CD4-positive, alpha-beta T cell treated with Interleukin-15 for 1 hour (primary cell): ENCODE data around the gene TLNRD1.

ENCODE experiments used
- DNase-seq: peaks from one replicate; pipeline ENCODE4 v3.0.0-alpha.2; 2020

The TLNRD1 gene

DNA sequence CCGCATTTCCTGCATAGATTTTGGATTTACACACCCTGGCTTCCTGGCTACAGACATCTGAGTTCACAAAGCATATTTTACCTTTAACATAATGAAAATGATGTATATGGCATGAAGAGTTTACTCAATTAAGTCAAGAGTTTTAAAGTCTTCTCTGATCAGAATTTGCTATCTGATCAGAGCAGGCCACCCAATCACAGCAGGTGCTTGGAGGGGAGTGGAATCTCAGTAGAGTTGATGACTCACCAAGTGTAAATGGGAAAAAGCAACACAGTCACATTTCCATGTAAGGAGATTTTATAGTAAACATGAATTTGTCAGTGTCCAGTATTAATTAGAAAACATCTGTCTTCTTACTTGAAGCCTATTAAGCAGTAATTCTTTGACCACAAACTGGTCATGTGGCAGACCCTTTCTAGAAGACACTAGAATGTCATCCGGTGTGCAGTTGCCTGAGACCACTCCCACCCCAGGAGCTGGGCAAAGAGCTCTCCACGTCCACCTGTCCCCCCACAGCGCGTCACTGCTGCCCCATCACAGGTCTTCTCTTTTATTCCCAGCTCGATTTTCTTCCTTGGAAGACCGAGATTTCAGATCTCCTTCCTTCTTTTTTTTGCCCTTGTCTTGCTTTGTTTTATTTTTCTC lies 21.9 kb upstream of the TLNRD1 start:
- DNase-seq: no peak

DNA sequence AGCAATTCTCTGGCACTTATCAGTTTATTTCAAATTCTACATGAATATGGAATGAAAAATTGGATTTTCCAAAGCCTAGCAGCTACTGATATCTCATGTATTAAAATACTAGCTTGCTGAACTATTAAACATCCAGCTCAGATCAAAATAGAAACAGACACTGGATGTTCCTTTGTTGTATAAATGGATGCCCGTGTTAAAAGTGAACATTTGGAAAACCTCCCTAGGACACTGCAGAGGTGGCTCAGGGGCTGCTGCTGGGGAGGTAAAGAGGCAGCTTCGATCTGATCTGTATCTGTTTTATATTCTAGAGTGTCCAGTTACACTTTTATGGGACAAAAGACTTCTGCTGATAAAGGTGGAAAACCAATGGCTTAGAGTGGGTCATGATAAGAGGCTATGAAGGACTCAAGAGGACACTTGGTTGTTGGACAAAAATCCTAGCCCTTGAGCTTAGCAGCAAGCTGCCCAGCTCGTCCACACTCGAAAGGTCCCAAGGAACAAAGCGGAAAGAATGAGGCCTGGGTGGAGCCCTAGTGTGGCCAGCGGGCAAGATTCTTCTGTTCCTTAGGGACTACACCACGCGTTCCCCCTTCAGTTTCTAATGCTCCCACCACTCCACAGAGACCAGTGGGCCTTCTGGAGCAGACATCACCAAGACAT lies 21.1 kb upstream of the TLNRD1 start:
- DNase-seq: no peak

DNA sequence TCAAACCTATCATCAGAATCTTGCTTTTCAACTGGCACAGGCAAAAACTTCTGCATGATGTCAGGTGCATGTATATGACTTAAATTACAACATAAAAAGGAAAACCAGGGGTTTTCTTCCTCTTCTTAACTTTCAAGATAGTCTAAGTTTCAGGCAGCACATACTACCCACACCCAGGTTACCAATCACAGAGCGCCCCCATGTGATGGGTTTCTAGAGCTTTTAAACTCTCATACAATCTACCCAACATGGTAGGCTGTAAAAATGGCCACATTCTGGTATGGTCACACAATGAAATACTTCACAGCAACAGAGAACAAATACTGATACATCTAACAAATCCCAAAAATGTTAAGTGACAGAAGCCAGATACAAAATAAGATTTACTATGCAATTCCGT lies 18.5 kb upstream of the TLNRD1 start:
- DNase-seq: no peak

DNA sequence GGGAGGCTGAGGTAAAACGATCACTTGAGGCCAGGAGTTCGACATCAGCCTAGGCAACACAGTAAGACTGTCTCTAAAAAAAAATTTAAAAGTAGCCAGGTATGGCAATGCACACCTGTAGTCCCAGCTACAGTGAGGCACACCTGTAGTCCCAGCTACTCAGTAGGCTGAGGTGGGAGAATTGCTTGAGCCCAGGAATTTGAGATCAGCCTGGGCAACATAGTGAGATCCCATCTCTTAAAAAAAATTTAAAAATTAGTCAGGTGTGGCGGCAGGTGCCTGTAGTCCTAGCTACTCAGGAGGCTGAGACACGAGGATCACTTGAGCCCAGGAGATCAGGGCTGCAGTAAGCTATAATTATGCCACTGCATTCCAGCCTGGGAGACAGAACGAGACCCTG lies 17.9 kb upstream of the TLNRD1 start:
- DNase-seq: no peak

DNA sequence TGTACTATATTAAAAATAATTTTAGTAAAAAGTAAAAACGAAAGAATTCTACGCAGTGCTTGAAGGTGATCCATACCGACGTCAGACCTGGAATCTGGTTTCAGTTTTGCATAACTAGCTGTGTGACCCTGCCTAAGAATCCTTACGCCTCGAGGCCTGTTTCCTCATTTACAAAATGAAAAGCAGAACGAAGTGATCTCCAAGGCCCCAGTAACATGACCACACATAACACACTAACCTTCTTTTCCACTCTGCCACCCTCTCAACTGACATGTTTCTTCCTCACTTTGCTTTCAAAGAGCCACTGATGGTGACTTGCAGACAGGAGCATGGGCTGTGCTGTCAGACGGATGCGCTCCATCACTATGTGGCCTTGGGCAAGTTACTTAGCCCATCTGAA lies 15.9 kb upstream of the TLNRD1 start:
- peak; percentile 42 for DNase-seq

DNA sequence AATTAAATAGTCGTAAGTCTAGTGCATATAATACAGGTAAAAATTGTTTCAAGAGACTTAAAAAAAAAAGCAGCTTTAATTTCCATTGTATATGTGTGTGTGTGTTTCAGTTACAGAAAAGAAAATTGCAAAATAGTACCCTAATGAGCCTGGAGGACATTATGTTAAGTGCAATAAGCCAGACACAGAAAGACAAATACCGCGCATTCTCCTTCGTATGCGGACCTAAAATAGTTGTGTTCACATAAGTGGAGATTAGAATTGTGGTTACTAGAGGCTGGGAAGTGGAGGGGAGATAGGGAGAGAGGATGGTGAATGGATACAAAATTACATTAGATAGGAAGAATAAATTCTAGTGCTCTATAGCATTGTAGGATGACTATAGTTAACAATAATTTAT lies 14.7 kb upstream of the TLNRD1 start:
- DNase-seq: no peak

DNA sequence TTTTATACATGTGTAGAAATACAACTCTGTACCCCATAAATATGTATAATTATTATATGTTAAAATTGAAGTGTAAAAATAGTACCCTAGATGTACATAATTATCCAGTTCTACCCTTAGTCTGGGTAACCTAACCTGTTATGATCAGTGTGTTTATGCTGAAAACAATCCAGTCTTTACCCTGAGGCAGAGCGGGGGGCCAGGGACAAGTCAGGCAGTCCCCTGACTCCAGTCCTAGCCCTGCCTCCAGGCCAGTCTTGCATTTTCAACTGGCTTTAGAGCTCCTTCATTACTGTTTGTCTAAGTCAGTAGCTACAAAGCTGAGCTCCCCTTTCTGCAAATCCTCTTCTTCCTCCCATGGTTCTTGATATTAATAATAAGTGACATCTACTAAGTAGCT lies 14.2 kb upstream of the TLNRD1 start:
- DNase-seq: no peak

DNA sequence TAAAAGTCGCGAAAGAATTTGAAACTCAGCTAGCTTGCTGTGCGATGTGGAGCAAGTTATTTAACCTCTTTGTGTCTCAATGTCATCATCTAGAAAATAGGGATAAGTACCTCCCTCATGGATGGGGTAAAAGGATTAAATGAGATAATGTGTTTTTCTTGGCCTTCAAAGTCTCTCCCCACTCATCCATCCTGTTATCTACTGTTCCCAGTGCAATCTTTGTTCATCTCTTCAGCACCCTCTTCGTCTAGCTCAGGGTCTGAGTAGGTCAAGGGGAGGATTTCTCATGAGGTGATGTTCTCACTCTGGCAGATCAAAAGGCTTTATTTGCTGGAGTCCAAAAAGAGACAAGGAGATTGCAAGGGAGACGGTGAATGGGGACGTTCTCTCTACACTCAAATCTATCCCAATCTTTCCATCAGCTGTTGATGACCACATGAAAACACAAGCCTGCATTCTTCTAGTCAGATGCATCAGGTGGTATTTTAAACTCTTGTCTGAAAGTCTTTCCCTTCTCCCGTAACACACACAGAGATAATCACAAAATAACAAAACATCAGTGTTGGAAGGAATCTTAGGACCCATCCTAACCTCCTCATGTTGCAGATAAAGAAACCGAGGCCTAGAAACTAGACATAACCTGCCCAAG lies 12.5 kb upstream of the TLNRD1 start:
- DNase-seq: no peak

DNA sequence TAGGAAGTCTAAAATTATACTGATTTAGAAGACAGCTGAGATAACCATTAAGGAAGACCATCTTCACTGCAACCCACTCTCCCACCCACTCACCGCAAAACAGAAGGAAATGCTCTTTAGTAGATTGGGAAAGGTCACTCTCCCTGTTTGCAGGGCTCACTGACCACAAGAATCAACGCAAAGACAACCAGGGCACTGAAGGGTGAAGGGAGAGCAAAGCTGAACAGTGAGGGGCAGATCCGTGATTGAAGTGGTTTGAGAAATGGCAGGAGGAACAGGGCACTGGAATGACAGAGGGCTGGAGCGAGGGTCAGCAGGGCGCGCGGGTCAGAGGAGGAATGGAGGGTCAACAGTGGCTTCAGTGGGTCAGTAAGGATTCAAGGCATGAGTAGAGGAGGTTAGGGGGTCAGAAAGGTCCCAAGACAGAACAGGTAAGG lies 11.6 kb upstream of the TLNRD1 start:
- DNase-seq: no peak

DNA sequence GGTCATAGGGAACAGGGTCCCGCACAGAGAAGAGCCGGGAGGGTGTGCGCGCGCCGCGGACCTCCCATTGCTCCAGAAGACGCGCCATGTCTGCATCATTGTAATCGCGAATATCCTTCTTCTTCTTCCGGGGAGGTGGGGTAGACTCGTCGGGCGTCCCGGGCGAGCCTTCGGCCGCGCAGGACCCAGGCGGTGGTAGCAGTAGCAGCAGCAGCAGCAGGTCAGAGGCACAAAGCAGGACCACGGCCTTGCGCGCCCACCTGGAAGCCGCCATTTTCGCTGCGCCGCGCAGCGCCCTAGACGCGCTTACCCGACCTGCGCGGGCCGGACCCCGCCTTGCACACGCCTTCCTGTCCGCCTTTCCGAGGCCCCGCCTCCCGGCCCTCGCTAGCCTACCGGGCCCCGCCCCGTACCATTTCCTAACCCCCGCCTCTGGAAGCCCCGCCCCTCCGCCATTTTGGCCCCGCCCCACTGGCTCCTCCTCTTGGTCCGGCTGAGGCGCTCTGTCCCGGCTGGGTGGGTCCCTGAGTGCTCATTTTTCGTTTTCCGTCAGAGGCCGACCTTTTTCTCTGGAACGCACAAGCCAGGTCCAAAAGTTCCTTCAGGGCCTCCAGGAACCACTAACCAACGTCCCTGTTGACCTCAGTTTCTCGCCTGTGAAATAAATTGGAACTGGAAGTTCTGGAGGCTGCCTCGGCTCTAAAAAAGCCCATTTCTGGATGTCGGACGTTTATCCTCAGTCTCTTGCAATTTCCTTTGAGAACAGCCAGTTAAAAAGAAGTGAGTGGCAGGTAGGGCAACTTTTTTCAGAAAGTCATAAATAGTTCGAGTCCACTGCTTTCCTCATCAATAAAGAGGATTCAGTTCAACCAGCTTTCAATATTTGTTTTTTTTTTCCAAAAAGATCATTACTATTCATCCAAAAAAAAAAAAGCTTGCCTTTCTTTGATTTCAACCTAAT lies 10.9 kb upstream of the TLNRD1 start, which contains the start of gene MESD:
Gene MESD, minus strand, starts transcription at position 302 of the 961 bp plus-strand sequence. Its CDS starts 28 bp downstream, at position 274.
- peak; percentile 96 for DNase-seq

DNA sequence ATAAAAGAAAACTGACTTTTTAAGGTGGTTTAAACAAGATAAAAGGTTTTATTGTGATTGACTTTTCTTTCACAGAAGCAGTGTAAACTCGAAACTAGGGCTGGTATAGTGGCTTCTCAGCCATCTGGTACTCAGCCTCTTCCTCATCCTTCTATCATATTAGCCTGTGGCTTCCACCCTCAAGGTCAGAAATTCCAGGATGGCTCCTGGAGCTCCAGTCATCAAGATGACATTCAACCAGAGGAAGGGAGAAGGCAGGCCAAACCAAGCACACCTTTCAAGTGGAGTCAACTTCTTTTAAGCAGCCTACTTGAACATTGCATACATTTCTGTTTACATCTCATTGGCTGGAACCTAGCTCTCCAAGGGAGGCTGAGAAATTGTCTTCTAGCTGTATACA lies 9.8 kb upstream of the TLNRD1 start:
- DNase-seq: no peak

DNA sequence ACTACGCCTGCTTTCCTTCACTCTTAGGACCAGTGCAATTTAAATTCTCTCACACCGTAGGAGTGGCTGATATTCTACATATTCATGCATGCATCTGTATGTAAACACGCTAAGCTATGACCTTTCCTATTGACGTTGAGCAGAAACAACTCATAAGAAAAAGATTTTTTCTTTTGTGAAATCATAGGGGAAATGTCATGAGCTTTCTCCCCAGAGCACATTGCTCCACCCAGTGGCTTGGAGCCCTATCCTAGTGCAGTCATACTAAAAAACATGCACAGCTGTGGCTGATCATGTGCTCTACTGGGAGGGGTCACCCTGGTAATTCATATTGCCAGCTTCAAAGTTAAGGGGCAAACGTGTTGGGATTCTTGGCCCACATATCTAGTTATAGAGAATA lies 9.3 kb upstream of the TLNRD1 start:
- DNase-seq: no peak

DNA sequence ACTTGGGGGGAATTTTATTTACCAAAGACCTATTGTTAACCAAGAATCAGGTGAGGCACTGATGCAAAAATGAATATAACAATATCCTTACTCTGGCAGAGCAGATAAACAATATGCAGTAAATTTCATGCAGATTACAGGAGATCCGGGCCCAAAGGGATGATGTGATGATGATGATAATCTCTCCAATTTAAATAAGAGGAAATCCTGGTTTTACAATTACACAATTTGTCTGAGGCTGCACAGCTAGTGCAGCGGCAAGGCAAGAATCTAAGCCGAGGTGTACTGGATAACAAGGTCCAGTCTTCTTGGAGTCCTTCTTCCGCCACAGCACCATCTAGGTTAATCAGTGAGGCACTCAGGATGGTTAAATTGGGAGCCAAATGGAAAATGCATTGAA lies 8.7 kb upstream of the TLNRD1 start:
- DNase-seq: no peak

DNA sequence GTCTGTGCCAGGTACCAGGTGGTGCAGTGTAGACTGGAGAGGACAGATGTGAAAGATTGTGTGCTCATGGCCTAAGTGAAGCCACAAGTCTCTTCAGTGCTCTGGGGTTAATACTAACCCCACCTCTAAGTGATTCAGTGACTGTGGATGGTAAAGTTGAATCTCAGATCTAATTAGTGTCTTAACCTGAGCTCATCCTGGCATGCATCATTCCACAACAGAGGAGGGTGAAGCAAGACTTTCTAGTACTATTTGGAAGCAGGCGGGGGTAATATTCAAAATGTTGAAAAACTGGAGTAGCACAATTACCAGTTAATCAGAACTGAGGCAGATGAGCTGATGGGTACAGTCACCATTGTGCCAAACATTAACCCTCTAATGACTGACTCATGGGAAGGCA lies 8.3 kb upstream of the TLNRD1 start:
- no peak for DNase-seq

DNA sequence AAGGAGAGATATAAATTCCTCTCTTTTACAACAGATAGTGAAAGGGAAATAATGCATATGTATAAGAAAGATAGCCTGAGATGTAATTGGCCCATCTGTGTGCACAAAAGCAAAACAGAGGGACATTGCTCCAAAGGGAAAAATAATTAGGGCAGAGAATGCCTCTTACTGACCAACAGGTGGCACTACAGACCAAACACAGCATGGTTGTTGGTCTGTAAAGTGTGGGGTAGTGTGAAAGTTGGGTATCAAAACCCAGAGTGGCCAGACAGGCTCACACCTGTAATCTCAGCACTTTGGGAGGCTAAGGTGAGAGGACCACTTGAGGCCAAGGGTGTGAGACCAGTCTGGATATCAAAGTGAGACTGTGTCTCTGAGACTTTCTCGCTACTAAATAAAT lies 4.5 kb upstream of the TLNRD1 start:
- DNase-seq: no peak

DNA sequence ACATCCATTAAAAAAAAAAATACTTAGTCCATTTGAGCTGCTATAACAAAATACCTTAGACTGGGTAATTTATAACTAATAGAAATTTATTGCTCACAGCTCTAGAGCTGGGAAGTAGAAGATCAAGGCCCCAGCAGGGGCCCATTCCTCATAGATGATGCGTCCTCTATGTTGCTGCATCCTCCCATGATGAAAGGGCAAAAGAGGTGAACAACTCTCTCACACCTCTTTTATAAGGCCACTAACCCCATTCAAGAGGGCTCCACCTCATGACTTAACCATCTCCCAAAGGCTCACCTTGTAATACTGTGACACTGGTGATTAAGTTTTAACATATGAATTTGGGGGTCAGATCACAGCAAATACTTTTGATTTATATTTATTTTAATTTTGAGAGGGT lies 3.0 kb upstream of the TLNRD1 start:
- no peak for DNase-seq

DNA sequence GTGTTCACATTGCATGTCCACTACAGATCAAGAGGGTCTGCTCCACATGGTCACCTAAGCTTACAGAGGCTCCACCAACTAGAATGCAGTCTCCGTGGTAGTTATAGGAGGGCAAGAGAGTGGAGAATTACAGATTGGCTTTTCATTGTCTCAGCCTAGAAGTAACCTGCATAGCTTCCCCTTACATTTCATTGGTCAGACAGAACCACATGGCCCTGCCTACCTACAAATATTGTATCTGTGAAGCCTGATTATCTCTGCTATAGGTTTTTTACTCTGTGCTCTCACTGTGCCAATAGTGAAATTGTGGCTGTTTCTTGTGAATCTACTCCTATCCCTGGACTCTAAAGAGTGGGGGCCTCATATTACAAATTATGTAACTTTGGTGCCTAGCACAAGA lies 2.5 kb upstream of the TLNRD1 start:
- no peak for DNase-seq

DNA sequence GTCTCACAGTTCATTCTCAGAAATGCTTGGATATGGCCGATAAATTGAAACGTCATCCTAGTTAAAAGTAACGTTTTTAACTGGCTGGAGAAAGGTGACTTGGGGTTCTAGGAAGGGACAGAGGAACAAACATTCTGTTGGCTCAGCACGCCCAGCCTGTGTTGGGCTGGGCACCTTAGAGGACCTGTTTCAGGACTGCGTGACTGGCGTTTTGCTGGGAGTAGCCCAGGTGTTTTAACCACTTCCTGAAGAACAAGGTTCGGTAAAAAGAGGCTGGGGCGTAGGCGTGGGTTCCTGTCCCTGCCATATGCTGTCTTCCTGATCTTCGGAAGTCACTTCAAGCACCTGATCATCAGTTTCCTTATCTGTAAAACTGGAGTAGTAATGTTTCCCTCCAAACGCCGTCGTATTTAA lies 1.1 kb upstream of the TLNRD1 start:
- DNase-seq: peak; percentile 61

DNA sequence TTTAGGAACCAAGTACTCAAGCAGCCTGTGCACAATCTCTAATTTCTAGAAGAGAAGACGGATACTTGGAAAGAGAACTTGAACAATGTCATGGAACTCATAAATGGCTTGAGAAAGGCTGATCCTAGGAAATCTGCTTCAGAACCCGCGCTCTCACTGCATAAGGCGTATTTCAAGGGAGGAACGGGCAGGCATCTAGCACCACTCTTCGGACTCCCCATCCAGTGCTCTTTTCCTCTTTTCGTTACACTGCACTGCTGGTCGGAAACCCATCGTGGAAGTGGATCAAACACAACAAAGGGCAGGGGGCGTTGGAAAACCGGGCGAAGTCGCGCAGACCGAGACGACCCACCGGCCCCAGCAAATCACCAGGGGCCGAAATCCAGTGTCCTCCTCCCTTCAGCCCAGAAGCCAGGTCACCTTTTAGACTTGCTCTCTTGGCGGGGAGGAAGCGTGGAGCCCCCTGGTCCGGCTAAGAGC lies 539 bp upstream of the TLNRD1 start:
- no peak for DNase-seq

DNA sequence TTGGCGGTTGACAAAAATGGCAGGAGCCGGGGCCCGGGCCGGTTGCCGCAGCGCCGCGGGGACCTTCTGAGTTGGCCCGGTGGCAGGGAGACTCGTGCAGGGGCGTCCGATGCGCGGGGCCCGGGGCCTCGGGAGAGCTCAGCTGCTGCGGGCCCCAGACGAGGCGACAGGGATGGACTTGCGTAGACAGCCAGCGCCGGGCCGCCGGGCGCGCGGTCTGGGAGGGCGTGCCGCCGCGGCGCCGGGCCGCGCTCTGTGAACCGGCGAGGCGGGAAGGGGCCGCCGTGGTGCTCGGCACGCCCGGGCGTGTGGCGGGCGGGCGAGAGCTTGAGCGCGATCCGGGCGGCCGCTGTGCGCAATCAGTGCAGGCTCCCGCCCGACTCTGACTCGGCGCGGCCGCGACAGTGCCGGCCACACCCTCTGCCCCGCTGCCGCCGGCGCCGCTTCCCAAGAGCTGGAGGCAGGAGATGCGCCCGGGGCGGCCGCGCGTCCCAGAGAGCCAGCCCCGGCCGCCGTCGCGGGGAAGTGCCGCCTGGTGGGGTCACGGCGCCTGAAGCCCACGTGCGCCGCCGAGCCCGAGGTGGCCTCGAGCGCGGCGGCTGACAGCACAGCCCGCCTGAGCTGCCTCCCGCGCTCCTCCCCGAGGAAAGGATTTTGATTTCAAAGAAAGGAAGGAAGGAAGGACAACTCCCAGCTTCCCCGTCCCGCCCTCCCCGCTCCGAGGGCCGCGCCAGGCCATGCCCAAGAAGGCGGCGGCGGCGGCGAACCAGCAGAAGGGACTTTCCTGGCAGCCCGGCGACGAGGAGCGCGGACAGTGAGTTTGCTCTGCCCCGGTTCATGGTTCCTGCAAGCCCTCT lies 657 bp downstream of the TLNRD1 start:
- DNase-seq: peak; percentile 66

DNA sequence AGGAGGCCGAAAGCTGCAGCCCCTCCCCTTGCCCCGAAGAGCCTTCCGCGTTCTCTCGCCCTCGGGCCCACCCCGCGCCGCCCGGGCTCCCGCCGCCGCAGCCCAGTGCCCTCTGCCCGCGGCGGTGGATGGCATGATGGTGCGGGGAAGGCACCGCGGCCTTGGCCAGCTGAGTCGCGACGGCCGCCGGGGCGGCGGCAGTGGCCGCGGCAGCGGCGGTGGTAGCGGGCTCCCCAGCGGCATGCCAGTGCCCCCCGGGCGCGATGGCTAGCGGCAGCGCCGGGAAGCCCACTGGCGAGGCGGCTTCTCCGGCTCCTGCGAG lies 1.2 kb downstream of the TLNRD1 start:
- DNase-seq: no peak
